Measurements from ENCODE around the gene PEAK1. TPM values are rescaled to one million over a fixed set of nuclear protein-coding genes. Genes with fewer than 3 reads are reported as not detected.

PEAK1 gene
- total RNA-seq, 2 experiments from 2014 or later = 9.2 to 11.0 TPM

- TF ChIP-seq CTCF (IDR thresholded peaks at IDR 0.05) = no peak
- Mint-ChIP-seq H3K4me3 (no peak overlapping the region), H3K27ac (no peak overlapping the region), H3K36me3 (ENCODE audit: low read depth) (no peaks in the 10 kb centered on the region), H3K27me3 (no peaks in the 10 kb centered on the region), H3K9me3 (no peaks in the 10 kb centered on the region), H3K4me1 (ENCODE audit: low read depth) (no peaks in the 10 kb centered on the region)
- Histone ChIP-seq H3K27ac (ENCODE audit: low read depth in 1 of 2, low read length in 2 of 2) (no peak overlapping the region), H3K4me1 (ENCODE audit: insufficient read depth, low read length) (no peaks in the 10 kb centered on the region), H3K9me3 (ENCODE audit: control insufficient read depth in 1 of 2, insufficient read depth in 1 of 2, low read length in 2 of 2) (no peaks in the 10 kb centered on the region), H3K4me3 (ENCODE audit: low read length) (no peak overlapping the region), H3K36me3 (ENCODE audit: insufficient read depth, low read length) (no peaks in the 10 kb centered on the region), H3K27me3 (ENCODE audit: control insufficient read depth in 1 of 2, insufficient read depth in 2 of 2, low read length in 2 of 2) (peaks cover 0 to 3% of the 10 kb centered on the region in 2 experiments)
- DNase-seq (no peak), ATAC-seq (ENCODE audit: poor library complexity) (no peak)
- ChIA-PET CTCF (no interaction called here), POLR2A (no interaction called here)
- intact Hi-C loops (cut with DNase I, micrococcal nuclease) = no loop called here
These were observed 322.0 kb downstream of the PEAK1 start for GRCh38 chr15:77097921-77098320.

- TF ChIP-seq CTCF (IDR thresholded peaks at IDR 0.05) = no peak
- intact Hi-C loops (cut with DNase I, micrococcal nuclease) = no loop called here
- Mint-ChIP-seq H3K27ac (no peak overlapping the region), H3K36me3 (ENCODE audit: low read depth) (no peaks in the 10 kb centered on the region), H3K27me3 (no peaks in the 10 kb centered on the region), H3K9me3 (no peaks in the 10 kb centered on the region), H3K4me3 (no peak overlapping the region), H3K4me1 (ENCODE audit: low read depth) (no peaks in the 10 kb centered on the region)
- DNase-seq (no peak), ATAC-seq (ENCODE audit: poor library complexity) (no peak)
- H3K27ac ChIP-seq (ENCODE audit: low read depth in 1 of 2, low read length in 2 of 2) = no peak overlapping the region
- H3K9me3 ChIP-seq (ENCODE audit: control insufficient read depth in 1 of 2, insufficient read depth in 1 of 2, low read length in 2 of 2) = no peaks in the 10 kb centered on the region
- H3K36me3 ChIP-seq (ENCODE audit: insufficient read depth, low read length) = no peaks in the 10 kb centered on the region
- no peak overlapping the region for H3K4me3 ChIP-seq (ENCODE audit: low read length)
- ChIA-PET CTCF (no interaction called here), POLR2A (no interaction called here)
- H3K4me1 ChIP-seq (ENCODE audit: insufficient read depth, low read length) = no peaks in the 10 kb centered on the region
- peaks cover 0 to 3% of the 10 kb centered on the region in 2 experiments for H3K27me3 ChIP-seq (ENCODE audit: control insufficient read depth in 1 of 2, insufficient read depth in 2 of 2, low read length in 2 of 2)
These were observed 322.6 kb downstream of the PEAK1 start for GRCh38 chr15:77097248-77097721.

- H3K27ac ChIP-seq (ENCODE audit: low read depth in 1 of 2, low read length in 2 of 2) = no peak overlapping the region
- ChIA-PET CTCF (no interaction called here), POLR2A (no interaction called here)
- Mint-ChIP-seq H3K27ac (no peak overlapping the region), H3K4me3 (no peak overlapping the region), H3K27me3 (no peaks in the 10 kb centered on the region), H3K36me3 (ENCODE audit: low read depth) (no peaks in the 10 kb centered on the region), H3K4me1 (ENCODE audit: low read depth) (no peaks in the 10 kb centered on the region), H3K9me3 (no peaks in the 10 kb centered on the region)
- no peaks in the 10 kb centered on the region for H3K9me3 ChIP-seq (ENCODE audit: control insufficient read depth in 1 of 2, insufficient read depth in 1 of 2, low read length in 2 of 2)
- intact Hi-C loops (cut with DNase I, micrococcal nuclease) = no loop called here
- H3K4me1 ChIP-seq (ENCODE audit: insufficient read depth, low read length) = no peaks in the 10 kb centered on the region
- no peak for ATAC-seq (ENCODE audit: poor library complexity)
- TF ChIP-seq CTCF (IDR thresholded peaks at IDR 0.05) = no peak
- H3K4me3 ChIP-seq (ENCODE audit: low read length) = no peak overlapping the region
- H3K27me3 ChIP-seq (ENCODE audit: control insufficient read depth in 1 of 2, insufficient read depth in 2 of 2, low read length in 2 of 2) = peaks cover 0 to 3% of the 10 kb centered on the region in 2 experiments
- no peak for DNase-seq
- no peaks in the 10 kb centered on the region for H3K36me3 ChIP-seq (ENCODE audit: insufficient read depth, low read length)
These were observed 323.4 kb downstream of the PEAK1 start for GRCh38 chr15:77096541-77096940.

Data from CD4-positive, alpha-beta T cell (primary cell).